ENCODE measurements around the gene ZSCAN22.

GRCh38 chr19:58374200-58374599 is 47.4 kb downstream of the ZSCAN22 start:
- TF ChIP-seq CTCF (IDR thresholded peaks at IDR 0.05), result no peak
- no peak for TF ChIP-seq POLR2A (IDR thresholded peaks at IDR 0.05)

Data from esophagus squamous epithelium (tissue), 4 donors.